Panc1 (cell line): Measurements from ENCODE around the gene FOXG1. TPM values are rescaled to one million over a fixed set of nuclear protein-coding genes. Genes with fewer than 3 reads are reported as not detected.

Source experiments
- ATAC-seq: fragments of 200-7000 bp; cut with Tn5 transposase; 2 replicates; pipeline ENCODE4 v1.9.1; 2020; ENCODE audit warnings: mild to moderate bottlenecking, moderate library complexity
- BruUV-seq: library from RNA; stranded (reverse); fragments of 400-500 nt; replicated peaks from 2 replicates; lab custom pipeline; 2021; lab: Mats Ljungman, UMichigan
- CTCF ChIA-PET: fragments of 300-600 bp; sonication (Branson Sonifier 250); formaldehyde crosslinking; loops from one replicate; lab custom pipeline; 2022; ENCODE audit warnings: antibody characterized with exemption; lab: Charles Lee
- POLR2A ChIA-PET: fragments of 300-600 bp; sonication (Branson Sonifier 250); formaldehyde crosslinking; loops from one replicate; lab custom pipeline; 2022; ENCODE audit warnings: antibody characterized with exemption; lab: Charles Lee
- DNase-seq: peaks from one replicate; pipeline ENCODE4 v3.0.0-alpha.2; 2010; ENCODE audit warnings: low read depth, low spot score
- H3K27ac ChIP-seq: 2 replicates; pipeline ENCODE4 v1.5.1; 2011; ENCODE audit warnings: mild to moderate bottlenecking, low read length, inconsistent platforms
- H3K27me3 ChIP-seq: fragments of 200-500 bp; sonication (Bioruptor generic); 2 replicates; pipeline ENCODE4 v1.6.0; 2014; ENCODE audit warnings: low read length, inconsistent platforms; ENCODE audit not compliant: control insufficient read depth, insufficient read depth
- H3K36me3 ChIP-seq: fragments of 200-500 bp; sonication (Bioruptor generic); 2 replicates; pipeline ENCODE4 v1.5.1; 2014; ENCODE audit warnings: inconsistent platforms, mild to moderate bottlenecking, low read length, moderate library complexity; ENCODE audit not compliant: control insufficient read depth, insufficient read depth
- H3K4me1 ChIP-seq: 2 replicates; pipeline ENCODE4 v1.5.1; 2011; ENCODE audit warnings: inconsistent platforms, mild to moderate bottlenecking, low read length, moderate library complexity; ENCODE audit not compliant: control insufficient read depth, insufficient read depth
- H3K4me3 ChIP-seq, 2 experiments: 2 replicates each; pipeline ENCODE4 v1.5.1; 2011 to 2012; ENCODE audit warnings: low read depth in 2 of 2, low read length in 2 of 2, mild to moderate bottlenecking in 2 of 2, inconsistent platforms in 1 of 2, moderate library complexity in 1 of 2
- H3K9me3 ChIP-seq: fragments of 200-500 bp; sonication (Bioruptor generic); 2 replicates; pipeline ENCODE4 v1.5.1; 2014; ENCODE audit warnings: low read depth, mild to moderate bottlenecking, inconsistent platforms, low read length, moderate library complexity; ENCODE audit not compliant: control insufficient read depth, insufficient read depth
- POLR2AphosphoS5 ChIP-seq: IDR thresholded peaks from 2 replicates; pipeline ENCODE4 v1.6.1; 2012; ENCODE audit warnings: mild to moderate bottlenecking, low read depth, low read length, moderate library complexity
- SIN3A ChIP-seq: IDR thresholded peaks from 2 replicates; pipeline ENCODE4 v1.6.1; 2012; ENCODE audit warnings: low read depth, mild to moderate bottlenecking, low read length, moderate library complexity, borderline replicate concordance; ENCODE audit not compliant: insufficient read depth
- TCF7L2 ChIP-seq: IDR thresholded peaks from 2 replicates; pipeline ENCODE4 v1.6.1; 2011; ENCODE audit warnings: mild to moderate bottlenecking, low read depth, low read length, inconsistent platforms
- in situ Hi-C: cut with HindIII; loops from 2 replicates; pipeline ENCODE4 v1.10.0; 2016; ENCODE audit warnings: low sequenced_read_pairs, low pct_unique_long_range_greater_than_20kb
- intact Hi-C: fragments of 100-400 bp; cut with micrococcal nuclease; formaldehyde crosslinking; loops from one replicate; pipeline ENCODE4 v1.10.0; 2022; ENCODE audit not compliant: unreplicated experiment
- total RNA-seq: library from RNA; stranded (reverse); gene quantifications from one replicate; pipeline ENCODE4 v1.2.1, GENCODE V29; 2021; ENCODE audit not compliant: unreplicated experiment
- TF ChIP-seq, protein P1 (sequence below): fragments of 450-650 bp; IDR thresholded peaks from 2 replicates; pipeline ENCODE4 v1.5.1; 2017; ENCODE audit warnings: mild to moderate bottlenecking
- TF ChIP-seq, protein P2 (sequence below), 2 experiments: IDR thresholded peaks; 2 replicates each; pipeline ENCODE4 v1.6.1; 2011 to 2012; ENCODE audit warnings: low read depth in 2 of 2, control low read depth in 1 of 2, low read length in 1 of 2, mild to moderate bottlenecking in 1 of 2, moderate library complexity in 1 of 2; ENCODE audit not compliant: insufficient read depth in 1 of 2

FOXG1 gene
- total RNA-seq, 1 experiment from 2014 or later: not detected

DNA sequence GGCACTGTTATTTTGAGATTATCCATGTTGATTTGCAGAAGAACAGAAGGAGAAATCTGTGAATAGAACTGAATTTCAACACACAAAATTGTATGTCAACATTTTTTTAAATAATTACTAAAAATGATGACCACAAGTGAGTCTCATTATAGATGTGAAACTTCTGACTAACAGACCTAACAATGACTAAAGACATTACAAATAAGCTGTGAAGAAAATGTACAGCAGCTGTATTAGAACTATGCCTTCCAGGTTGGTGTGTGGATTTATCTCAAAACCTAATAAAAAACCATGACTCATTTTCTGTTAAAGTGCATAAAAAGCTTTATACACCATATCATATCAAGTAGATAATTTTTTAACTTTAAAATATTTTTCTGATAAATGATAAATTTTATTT, 22.5 kb upstream of the FOXG1 start:
- ChIA-PET POLR2A (no interaction called here), CTCF (no interaction called here)
- no peaks in the 10 kb centered on the region for H3K27me3 ChIP-seq
- in situ Hi-C loops: no loop called here
- DNase-seq (no peak), ATAC-seq (no peak)
- intact Hi-C loops: no loop called here
- no peaks in the 10 kb centered on the region for H3K4me1 ChIP-seq
- no peak overlapping the region for H3K27ac ChIP-seq
- no peak overlapping the region for H3K4me3 ChIP-seq
- BruUV-seq: no TSS peak
- no peaks in the 10 kb centered on the region for H3K36me3 ChIP-seq
- H3K9me3 ChIP-seq: no peaks in the 10 kb centered on the region
- TF ChIP-seq, protein P1, sequence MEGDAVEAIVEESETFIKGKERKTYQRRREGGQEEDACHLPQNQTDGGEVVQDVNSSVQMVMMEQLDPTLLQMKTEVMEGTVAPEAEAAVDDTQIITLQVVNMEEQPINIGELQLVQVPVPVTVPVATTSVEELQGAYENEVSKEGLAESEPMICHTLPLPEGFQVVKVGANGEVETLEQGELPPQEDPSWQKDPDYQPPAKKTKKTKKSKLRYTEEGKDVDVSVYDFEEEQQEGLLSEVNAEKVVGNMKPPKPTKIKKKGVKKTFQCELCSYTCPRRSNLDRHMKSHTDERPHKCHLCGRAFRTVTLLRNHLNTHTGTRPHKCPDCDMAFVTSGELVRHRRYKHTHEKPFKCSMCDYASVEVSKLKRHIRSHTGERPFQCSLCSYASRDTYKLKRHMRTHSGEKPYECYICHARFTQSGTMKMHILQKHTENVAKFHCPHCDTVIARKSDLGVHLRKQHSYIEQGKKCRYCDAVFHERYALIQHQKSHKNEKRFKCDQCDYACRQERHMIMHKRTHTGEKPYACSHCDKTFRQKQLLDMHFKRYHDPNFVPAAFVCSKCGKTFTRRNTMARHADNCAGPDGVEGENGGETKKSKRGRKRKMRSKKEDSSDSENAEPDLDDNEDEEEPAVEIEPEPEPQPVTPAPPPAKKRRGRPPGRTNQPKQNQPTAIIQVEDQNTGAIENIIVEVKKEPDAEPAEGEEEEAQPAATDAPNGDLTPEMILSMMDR: no peak
- TF ChIP-seq POLR2AphosphoS5: no peak
- TF ChIP-seq, protein P2, sequence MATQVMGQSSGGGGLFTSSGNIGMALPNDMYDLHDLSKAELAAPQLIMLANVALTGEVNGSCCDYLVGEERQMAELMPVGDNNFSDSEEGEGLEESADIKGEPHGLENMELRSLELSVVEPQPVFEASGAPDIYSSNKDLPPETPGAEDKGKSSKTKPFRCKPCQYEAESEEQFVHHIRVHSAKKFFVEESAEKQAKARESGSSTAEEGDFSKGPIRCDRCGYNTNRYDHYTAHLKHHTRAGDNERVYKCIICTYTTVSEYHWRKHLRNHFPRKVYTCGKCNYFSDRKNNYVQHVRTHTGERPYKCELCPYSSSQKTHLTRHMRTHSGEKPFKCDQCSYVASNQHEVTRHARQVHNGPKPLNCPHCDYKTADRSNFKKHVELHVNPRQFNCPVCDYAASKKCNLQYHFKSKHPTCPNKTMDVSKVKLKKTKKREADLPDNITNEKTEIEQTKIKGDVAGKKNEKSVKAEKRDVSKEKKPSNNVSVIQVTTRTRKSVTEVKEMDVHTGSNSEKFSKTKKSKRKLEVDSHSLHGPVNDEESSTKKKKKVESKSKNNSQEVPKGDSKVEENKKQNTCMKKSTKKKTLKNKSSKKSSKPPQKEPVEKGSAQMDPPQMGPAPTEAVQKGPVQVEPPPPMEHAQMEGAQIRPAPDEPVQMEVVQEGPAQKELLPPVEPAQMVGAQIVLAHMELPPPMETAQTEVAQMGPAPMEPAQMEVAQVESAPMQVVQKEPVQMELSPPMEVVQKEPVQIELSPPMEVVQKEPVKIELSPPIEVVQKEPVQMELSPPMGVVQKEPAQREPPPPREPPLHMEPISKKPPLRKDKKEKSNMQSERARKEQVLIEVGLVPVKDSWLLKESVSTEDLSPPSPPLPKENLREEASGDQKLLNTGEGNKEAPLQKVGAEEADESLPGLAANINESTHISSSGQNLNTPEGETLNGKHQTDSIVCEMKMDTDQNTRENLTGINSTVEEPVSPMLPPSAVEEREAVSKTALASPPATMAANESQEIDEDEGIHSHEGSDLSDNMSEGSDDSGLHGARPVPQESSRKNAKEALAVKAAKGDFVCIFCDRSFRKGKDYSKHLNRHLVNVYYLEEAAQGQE (IDR thresholded peaks at IDR 0.05; ENCODE audit: insufficient read depth in 1 of 2, low read depth in 2 of 2, low read length in 1 of 2): no peak

DNA sequence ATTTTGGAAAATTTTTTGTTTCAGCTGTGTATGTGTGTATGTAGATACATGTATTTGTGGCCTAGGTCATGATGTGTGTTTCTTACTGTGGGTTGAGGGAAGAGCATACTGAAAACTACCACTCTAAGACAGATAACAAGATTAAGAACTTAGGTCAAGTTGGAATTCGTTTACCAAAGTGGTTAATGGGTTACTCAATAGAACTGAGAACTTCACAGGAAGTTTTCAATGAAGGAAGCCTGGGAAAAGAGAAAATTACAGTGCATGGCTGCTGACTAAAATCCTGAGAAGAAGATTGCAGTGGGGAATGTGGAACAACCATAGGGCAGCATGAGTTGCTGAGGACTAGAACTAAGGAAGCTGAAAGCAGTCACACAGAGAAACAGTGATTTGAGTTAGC, 21.4 kb upstream of the FOXG1 start:
- no peak for TF ChIP-seq TCF7L2
- TF ChIP-seq SIN3A: no peak
- TF ChIP-seq, protein P1: no peak
- TF ChIP-seq, protein P2 (IDR thresholded peaks at IDR 0.05; ENCODE audit: insufficient read depth in 1 of 2, low read depth in 2 of 2, low read length in 1 of 2): no peak
- TF ChIP-seq POLR2AphosphoS5: no peak
- H3K4me1 ChIP-seq: no peaks in the 10 kb centered on the region
- BruUV-seq: no TSS peak
- ATAC-seq (no peak), DNase-seq (no peak)
- no peaks in the 10 kb centered on the region for H3K9me3 ChIP-seq
- CTCF ChIA-PET: interaction anchor here (0.6 kb wide), 1 partner anchor 1525 kb away, joined by 7 read pairs; no protein-coding TSS in a partner anchor
- H3K27ac ChIP-seq: no peak overlapping the region
- H3K27me3 ChIP-seq: no peaks in the 10 kb centered on the region
- no peaks in the 10 kb centered on the region for H3K36me3 ChIP-seq
- in situ Hi-C loops (no loop called here), intact Hi-C loops (no loop called here)
- POLR2A ChIA-PET: no interaction called here
- H3K4me3 ChIP-seq: no peak overlapping the region
